Measurements from ENCODE around the gene TGFBR3.

TGFBR3 gene

GRCh38 chr1:91680556-91681155 is 205.3 kb downstream of the TGFBR3 start:
- DNase-seq (ENCODE audit: low read depth), result no peak
- no peak for TF ChIP-seq CTCF (IDR thresholded peaks at IDR 0.05; ENCODE audit: insufficient read depth, low read depth, low read length, missing control alignments)
- no peak overlapping the region for H3K4me3 ChIP-seq (ENCODE audit: low read length)

GRCh38 chr1:91679446-91679845 is 206.5 kb downstream of the TGFBR3 start:
- TF ChIP-seq CTCF (IDR thresholded peaks at IDR 0.05; ENCODE audit: insufficient read depth, low read depth, low read length, missing control alignments), result no peak
- no peak overlapping the region for H3K4me3 ChIP-seq (ENCODE audit: low read length)
- no peak for DNase-seq (ENCODE audit: low read depth)

- TF ChIP-seq CTCF (IDR thresholded peaks at IDR 0.05; ENCODE audit: insufficient read depth, low read depth, low read length, missing control alignments), result no peak
- H3K4me3 ChIP-seq (ENCODE audit: low read length), result no peak overlapping the region
- DNase-seq (ENCODE audit: low read depth), result no peak
Measured at GRCh38 chr1:91676030-91676429, 209.9 kb downstream of the TGFBR3 start.

GRCh38 chr1:91674107-91674506 is 211.8 kb downstream of the TGFBR3 start:
- TF ChIP-seq CTCF (IDR thresholded peaks at IDR 0.05; ENCODE audit: insufficient read depth, low read depth, low read length, missing control alignments), result no peak
- H3K4me3 ChIP-seq (ENCODE audit: low read length), result no peak overlapping the region
- DNase-seq (ENCODE audit: low read depth), result no peak

- DNase-seq (ENCODE audit: low read depth), result no peak
- H3K4me3 ChIP-seq (ENCODE audit: low read length), result no peak overlapping the region
- TF ChIP-seq CTCF (IDR thresholded peaks at IDR 0.05; ENCODE audit: insufficient read depth, low read depth, low read length, missing control alignments), result no peak
Measured at GRCh38 chr1:91673613-91674012, 212.3 kb downstream of the TGFBR3 start.

- DNase-seq (ENCODE audit: low read depth), result no peak
- H3K4me3 ChIP-seq (ENCODE audit: low read length), result no peak overlapping the region
- TF ChIP-seq CTCF (IDR thresholded peaks at IDR 0.05; ENCODE audit: insufficient read depth, low read depth, low read length, missing control alignments), result no peak
Measured at GRCh38 chr1:91672601-91673161, 213.3 kb downstream of the TGFBR3 start.

GRCh38 chr1:91670781-91671180 is 215.2 kb downstream of the TGFBR3 start:
- TF ChIP-seq CTCF (IDR thresholded peaks at IDR 0.05; ENCODE audit: insufficient read depth, low read depth, low read length, missing control alignments), result no peak
- no peak for DNase-seq (ENCODE audit: low read depth)
- H3K4me3 ChIP-seq (ENCODE audit: low read length), result no peak overlapping the region
